Upper lobe of left lung (tissue), 4 donors: ENCODE measurements around the gene PCDHA7.

ENCODE experiments used
- CTCF ChIP-seq, 6 experiments: fragments of 450-650 bp in 4 of 6; fragments of 200-600 bp in 2 of 6; sonication (generic) in 2 of 6; IDR thresholded peaks; one replicate each; pipeline ENCODE4 v1.5.1; 2016 to 2019; ENCODE audit warnings: antibody characterized with exemption in 6 of 6
- EP300 ChIP-seq, 4 donors: sonication (generic); formaldehyde crosslinking; IDR thresholded peaks; one replicate each; pipeline ENCODE4 v1.5.1; 2017; ENCODE audit warnings: antibody characterized with exemption in 4 of 4, control low read depth in 2 of 4
- POLR2A ChIP-seq, 4 donors: fragments of 450-650 bp; IDR thresholded peaks; one replicate each; pipeline ENCODE4 v1.5.1; 2016 to 2017; ENCODE audit warnings: antibody characterized with exemption in 4 of 4, mild to moderate bottlenecking in 2 of 4

- TF ChIP-seq EP300 (IDR thresholded peaks at IDR 0.05) (peak in 2 of 4 donors; percentile 24 to 73), CTCF (IDR thresholded peaks at IDR 0.05) (peak in 3 of 6 experiments; percentile 21 to 35 (median 33)), POLR2A (IDR thresholded peaks at IDR 0.05) (no peak)
Measured at GRCh38 chr5:140806834-140807775, 27.0 kb upstream of the PCDHA7 start, which contains the start of gene PCDHA4.
